IPS DF 4.7 (cell line): ENCODE data around the gene STPG4.

Experiments used
- DNase-seq: peaks from one replicate; pipeline ENCODE4 v3.0.0-alpha.2; 2013; ENCODE audit warnings: low spot score; ENCODE audit errors: extremely low read depth

The STPG4 gene

DNA sequence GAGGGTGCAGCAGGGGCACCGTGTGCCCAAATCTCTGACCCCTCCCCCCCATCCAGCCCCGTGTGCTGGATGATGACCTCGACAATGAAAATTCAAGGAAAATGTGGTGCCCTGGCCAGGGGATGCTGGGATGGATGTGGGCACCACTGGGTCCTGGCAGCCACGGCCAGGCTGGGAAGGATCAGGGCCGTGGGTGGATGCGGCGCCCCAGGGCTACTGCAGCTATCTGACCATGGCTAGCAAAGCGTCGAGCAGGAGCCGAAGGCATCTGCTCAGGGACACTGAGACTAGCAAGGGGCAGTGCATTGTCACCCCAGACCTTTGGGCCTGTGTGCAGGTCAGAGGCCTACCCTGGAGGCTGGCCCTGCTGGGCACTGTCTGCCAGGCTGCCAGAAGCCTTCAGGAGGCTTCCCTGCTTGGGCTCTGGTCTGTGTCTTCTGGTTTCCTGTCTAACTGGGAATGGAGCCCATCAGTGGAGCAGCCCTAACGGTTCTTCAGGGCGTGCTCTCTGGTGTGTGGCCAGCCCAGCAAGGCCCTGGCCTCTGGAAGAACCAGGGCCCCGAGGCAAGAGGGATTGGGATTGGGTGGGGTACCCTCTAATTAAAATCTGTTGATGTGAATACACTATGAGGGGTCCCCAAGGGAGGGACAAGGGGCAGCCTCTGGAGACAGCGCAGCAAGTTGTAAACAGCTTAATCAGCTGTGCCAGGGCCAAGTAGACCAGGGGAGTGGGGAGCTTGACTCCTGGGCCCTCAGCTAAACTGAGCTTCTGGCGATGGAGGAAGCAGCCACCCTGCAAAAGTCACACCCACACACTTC is 98.0 kb downstream of the STPG4 start:
- no peak for DNase-seq

DNA sequence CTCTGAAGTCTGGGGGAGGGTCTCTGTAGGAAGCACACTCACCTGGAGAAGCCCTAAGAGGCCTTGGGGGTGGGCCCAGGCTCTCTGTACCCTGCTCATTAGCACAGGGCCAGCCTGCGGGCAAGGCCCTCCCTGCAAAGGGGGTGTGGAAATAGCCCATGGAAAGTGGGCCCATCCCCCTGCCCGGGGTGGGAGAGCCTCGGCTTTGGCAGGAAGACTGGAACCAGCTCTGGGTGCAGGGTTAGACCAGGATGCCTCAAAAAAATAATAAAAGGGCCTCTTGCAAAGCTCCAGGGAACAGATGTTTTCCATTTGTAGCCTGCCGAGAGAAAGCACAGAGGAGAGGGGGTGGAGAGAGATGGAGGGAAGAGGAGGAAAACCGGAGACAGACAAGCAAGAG is 98.7 kb downstream of the STPG4 start:
- no peak for DNase-seq

GRCh38 chr2:47054868-47055267 is 100.2 kb downstream of the STPG4 start:
- DNase-seq, result no peak

DNA sequence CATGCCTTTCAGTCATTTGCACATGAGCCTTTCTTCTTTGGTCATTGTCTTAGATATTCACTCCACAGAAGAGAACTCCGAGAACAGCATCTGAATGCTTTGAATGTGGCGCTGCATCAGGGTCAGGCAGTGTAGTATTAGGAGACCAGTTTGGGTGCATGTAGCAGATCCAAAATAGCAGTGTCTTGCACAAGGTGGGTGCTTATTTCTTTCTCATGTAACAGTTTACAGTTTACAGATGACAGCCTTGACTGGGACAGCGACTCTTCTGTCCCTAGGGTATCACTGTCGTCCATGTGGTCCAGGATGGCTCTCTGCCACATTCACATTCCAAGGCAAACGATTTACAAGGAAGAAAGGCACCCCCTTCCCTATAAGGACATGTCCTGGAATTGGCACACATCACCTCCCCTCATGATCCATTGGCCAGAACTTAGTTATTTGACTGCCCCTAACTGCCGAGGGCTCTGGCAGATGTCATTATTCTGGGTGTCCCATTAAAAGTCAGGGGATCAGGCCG is 101.0 kb downstream of the STPG4 start:
- no peak for DNase-seq

GRCh38 chr2:47052847-47053246 is 102.3 kb downstream of the STPG4 start:
- DNase-seq, result no peak

- DNase-seq, result no peak
These were observed 103.5 kb downstream of the STPG4 start for GRCh38 chr2:47051562-47051961.

DNA sequence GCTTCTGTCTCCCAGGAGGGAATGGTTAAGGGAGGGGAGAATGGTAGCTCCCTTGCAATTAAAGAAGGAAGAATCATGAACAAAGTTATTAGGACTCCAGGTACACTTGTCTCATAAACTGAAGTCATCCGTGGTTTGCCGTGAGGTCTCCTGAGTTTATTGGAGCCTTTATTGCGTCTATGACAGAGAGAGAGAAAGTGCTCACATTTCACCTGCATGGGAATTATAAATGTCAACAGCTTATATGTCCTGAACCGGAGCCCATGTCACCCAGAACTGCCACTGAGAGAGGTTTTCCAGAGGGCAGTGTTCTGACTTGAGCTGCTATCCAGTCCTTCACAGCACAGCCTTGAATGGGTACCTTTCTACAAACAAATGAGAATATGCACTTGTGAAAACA is 104.3 kb downstream of the STPG4 start:
- DNase-seq, result no peak

GRCh38 chr2:47050021-47050760 is 104.9 kb downstream of the STPG4 start:
- no peak for DNase-seq

DNA sequence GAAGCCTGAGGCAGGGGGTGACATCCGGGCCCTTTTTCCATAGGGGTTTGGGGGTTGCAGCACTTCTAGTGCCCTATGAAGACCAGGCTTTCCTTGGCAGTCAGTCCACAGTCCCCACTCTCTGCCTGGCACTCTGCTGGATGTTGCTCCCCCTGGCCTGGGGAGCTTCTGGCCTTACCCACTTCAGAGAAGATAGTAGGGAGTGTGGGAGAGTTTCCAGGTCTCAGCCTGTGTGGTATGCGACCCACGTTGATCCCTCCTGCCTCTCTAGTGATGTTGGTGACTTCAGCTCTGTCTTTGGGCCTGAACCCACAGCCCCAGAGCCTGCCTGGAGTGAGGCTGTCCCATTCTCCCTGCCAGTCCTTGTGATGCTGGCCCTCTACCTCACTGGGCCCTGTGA is 105.6 kb downstream of the STPG4 start:
- no peak for DNase-seq

- no peak for DNase-seq
These were observed 106.2 kb downstream of the STPG4 start for GRCh38 chr2:47048801-47049480.

DNA sequence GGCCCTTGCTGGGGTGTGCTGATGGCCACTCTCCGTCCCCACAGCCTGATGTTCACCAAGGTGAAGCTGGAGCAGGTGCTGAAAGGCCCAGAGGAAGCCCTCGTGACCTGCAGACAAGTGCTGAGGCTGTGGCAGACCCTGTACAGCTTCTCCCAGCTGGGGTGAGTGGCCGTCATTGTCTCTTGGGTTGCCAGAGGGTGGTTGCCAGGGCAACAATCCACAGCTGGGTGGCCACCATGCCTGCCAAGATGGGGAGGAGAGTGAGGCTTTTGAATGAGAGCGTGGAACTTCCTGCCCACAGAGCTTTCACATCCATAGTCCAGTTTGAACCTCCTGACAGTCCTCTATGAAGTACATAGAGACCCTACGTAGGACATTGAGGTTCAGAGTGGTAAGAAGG is 108.8 kb downstream of the STPG4 start:
- no peak for DNase-seq

DNA sequence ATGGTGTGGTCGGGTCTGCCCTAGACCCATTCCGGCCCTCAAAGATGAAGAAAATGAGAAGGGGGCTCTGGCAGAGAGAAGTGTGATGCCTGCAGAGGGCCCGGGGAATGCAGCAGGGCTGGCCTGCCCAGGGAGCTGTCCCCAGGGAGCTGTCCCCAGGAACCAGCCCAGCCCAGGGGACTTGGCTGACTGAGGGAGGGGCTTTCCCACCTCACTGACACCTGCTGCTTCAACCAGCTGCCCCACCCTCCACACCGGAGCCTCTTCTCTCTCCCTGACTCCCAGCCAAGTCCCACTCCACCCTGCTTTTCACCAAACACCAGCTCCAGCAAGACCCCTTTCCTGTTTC is 111.2 kb downstream of the STPG4 start:
- DNase-seq, result no peak

GRCh38 chr2:47043142-47043890 is 111.8 kb downstream of the STPG4 start:
- no peak for DNase-seq

- no peak for DNase-seq
These were observed 113.0 kb downstream of the STPG4 start for GRCh38 chr2:47041891-47042684.

DNA sequence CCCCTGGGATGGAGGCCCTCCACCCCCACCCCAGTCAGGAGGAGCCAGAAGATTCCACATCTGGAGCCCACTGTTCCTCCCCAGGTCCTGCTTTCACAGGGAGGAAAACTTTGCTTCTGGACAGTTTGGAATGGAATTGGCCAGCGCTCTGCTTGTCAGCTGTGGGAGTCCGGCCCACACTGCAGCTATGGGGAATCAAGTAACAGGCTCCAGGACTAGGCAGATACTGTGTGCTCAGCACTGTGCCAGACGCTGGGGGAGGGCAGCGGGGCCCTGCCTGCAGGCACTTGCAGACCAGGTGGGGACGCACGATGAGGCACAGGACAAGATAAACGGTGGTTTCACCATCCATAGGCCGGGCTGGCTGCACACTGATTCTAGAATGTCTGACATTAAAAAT is 114.0 kb downstream of the STPG4 start:
- DNase-seq, result no peak

DNA sequence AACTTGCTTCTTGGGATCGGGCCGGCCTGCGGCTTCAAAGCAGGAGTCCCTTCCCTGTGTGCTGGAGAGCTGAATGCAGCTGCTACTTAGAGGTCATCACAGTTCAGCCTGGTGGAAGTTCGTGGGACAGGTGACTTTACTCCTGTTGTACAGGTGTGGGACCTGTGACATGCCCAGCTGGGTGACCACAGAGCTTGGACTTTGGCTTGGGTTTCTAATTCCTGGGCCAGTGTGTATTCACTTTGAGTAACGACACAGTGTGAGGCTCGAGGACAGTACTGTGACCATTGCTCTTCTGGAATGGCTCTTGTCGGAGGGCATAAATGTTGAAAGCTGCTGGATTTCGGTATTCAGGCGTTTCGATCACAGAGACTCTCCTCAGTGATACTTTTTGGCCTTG is 114.5 kb downstream of the STPG4 start:
- no peak for DNase-seq

DNA sequence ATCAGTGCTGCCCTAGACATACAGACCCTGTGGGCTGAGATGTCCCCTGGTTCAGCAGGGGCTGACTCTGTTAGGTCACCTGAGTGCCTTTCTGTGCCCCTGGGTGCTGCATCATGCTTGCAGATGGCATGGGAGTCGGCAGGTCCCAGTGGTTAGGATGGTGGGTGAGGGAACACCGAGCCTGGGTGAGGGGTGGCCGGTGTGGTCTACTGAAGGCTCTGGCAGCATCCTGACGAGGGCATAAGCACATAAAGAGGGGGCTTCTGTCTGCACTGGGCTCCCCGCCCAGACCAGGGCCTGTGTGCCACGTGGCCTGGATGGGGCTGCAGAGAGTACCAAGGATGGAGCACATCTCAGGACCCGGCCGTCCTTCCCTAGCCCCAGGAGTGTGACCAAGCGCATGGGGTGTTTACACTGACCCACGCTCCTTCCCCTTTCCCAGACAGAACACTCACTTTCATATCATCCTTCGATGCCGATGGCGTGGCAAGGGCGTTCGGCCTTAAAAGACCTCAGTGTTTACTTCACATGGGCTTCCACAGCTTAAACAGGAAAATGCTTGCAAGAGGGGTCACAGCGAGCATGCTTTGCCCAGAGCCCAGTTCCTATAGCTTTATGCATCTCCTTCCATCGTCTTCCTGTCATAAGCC is 115.1 kb downstream of the STPG4 start:
- DNase-seq, result no peak

- DNase-seq, result no peak
These were observed 115.6 kb downstream of the STPG4 start for GRCh38 chr2:47039489-47039870.

- no peak for DNase-seq
These were observed 116.2 kb downstream of the STPG4 start for GRCh38 chr2:47038656-47039488.
